GM19455 (cell line): ENCODE measurements around the gene PTPN5.

Experiments used
- ATAC-seq: cut with Tn5 transposase; IDR thresholded peaks from one replicate; pipeline ENCODE4 v1.9.1; 2021; ENCODE audit not compliant: unreplicated experiment

The PTPN5 gene

DNA sequence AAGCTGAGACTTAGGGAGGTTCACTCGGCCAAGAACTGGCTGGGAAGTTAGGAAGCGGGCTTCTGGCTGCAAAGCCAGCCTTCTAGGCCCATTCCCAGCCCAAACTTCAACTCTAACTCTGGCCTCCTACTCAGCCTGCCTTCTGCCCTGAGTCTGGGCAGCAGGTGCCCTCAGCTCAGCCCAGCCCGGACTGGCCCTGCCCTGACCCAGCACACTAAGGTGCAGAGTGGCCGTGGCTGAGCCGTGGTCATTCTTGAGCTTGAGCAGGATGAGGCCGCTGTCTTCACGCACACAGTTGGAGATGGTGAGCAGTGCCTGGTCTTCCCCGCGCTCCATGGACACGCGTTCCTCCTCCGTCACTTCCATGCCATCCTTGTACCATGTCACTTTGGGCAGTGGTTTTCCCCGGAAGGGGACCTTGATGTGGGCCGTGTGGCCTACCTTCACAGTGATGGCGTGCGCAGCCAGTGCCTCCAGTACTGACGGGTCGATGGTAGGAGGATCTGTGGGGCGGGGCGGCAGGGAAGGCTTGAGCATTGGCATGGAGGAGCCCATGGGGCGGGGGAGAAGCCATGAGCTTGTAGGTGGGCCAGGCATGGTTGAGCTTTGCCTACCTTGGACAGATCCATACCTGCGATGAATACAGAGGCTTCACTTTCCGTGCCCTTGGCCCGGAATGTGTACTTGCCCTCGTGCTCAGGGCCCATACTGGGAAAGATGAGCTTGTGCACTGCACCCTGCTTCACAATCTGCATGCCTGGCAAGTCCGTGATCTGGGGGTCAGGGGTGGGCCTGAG, 77.8 kb downstream of the PTPN5 start:
- ATAC-seq: no peak

DNA sequence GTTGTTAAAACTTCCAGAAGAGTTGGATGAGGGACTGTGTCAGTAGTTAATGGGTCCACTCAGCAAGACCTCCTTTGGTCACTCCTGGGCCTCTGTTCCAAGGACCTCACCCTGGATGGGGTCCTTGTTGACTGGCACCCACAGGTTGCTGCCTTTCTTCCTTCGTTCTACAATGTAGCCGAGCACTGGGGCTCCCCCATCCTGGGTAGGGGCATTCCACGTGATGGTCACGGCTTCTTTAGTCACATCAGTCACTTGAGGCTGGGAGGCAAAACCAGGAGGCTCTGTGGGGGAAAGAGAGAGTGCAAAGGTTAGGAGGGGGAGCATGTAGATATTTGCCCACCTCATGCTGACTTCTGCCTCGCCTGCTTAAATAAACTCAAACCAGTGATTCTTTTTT, 81.1 kb downstream of the PTPN5 start:
- no peak for ATAC-seq

- ATAC-seq: no peak
Observed at GRCh38 chr11:18709414-18709813, 82.2 kb downstream of the PTPN5 start.

GRCh38 chr11:18707811-18708340, 83.7 kb downstream of the PTPN5 start:
- ATAC-seq: no peak

GRCh38 chr11:18706330-18707243, 85.0 kb downstream of the PTPN5 start:
- ATAC-seq: no peak

DNA sequence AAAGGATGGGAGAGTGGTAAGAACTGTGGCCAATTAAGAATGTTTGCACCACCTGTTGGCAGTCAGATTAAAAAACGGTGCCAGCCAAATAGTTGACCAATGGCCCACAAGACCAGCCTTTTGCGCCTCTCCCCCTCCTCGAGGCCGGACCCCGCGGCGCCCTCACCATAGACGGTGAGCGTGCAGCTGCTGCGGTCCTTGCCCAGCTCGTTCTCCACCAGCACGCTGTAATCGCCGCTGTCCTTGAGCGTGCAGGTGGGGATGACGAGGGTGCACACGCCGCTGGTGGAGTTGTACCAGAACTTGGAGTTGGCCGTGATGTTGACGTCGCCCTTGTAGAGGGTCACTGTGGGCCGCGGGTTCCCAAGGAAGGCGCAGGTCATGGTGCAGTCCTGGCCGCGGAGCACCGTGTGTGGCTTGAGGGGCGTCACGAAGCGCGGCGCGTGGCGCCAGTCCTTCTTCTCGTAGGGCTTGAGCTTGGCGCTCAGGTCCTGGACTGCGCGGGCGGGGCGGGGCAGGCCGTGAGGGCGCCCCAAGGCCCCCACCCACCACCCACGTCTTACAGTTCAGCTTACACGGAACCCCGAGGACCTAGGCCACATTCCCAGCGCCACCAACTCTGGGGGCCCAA, 85.8 kb downstream of the PTPN5 start:
- ATAC-seq: no peak

GRCh38 chr11:18704698-18705097, 86.9 kb downstream of the PTPN5 start:
- ATAC-seq: no peak

DNA sequence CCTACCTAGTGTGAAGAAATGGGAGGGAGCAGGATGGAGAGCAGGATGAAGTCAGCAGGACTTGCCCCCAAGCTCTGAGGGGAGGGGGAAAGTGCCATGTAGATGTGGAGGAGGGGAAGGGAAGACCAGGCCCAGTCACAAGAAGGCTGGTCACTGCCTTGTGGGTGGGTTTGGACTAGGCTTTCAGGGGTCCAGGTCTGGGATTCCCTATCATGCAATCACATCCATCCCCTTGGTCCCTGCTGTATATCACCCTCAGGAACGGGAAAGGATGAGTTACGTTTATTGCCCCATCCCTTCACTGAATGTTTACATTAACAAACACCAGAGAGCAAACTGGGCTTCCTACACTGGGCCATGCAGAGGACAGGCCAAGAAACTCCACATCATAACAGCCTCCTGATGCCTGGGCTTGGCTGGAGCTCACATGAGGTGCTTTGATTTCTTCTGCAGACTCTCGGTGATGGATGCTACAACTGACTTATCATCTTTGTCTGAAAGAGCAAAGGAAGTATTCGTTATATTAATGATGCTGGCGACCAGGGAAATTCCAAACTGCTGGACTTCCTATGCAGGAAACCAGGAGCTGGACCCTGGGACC, 87.5 kb downstream of the PTPN5 start:
- no peak for ATAC-seq

DNA sequence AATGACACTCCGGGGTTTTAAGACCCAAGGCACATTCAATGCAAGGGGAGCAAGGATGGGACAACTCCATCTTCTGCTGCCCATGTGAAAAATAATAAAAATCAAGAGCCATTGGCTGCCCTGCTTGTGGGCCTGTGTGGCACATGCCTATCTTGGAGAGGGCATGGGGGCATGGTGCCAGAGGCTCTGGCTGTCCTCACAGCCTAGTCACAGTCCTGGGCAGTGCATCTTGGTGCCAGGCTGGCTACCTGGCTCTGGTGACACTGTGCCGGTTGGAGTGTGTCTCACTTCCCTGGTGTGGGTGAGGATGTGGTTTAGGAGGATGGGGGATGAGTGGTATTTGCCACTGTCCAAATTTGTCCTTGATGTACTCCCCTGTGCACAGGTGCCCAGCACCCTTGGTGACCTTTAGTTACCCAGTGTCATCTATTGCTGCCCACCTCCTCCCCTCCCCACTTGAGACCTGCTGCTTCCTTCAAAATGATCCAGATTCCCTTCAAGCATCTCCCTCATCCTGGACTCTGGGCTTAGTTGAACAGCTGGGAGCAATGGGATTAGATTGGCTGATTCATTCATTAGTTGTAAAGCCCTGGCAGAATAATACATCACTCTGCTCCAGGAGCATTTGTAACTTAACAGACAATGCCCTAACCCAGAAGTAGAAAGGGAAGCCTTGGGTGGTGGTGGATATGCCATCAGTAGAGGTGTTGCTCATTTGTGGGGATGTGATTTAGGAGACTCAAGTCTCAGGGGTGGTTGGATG, 88.4 kb downstream of the PTPN5 start:
- ATAC-seq: no peak

- ATAC-seq: no peak
Observed at GRCh38 chr11:18701614-18702216, 89.9 kb downstream of the PTPN5 start.

- no peak for ATAC-seq
Observed at GRCh38 chr11:18700872-18701271, 90.7 kb downstream of the PTPN5 start.

- ATAC-seq: no peak
Observed at GRCh38 chr11:18700375-18700774, 91.2 kb downstream of the PTPN5 start.

- ATAC-seq: no peak
Observed at GRCh38 chr11:18699848-18700261, 91.7 kb downstream of the PTPN5 start.

GRCh38 chr11:18699269-18699596, 92.4 kb downstream of the PTPN5 start:
- ATAC-seq: no peak

DNA sequence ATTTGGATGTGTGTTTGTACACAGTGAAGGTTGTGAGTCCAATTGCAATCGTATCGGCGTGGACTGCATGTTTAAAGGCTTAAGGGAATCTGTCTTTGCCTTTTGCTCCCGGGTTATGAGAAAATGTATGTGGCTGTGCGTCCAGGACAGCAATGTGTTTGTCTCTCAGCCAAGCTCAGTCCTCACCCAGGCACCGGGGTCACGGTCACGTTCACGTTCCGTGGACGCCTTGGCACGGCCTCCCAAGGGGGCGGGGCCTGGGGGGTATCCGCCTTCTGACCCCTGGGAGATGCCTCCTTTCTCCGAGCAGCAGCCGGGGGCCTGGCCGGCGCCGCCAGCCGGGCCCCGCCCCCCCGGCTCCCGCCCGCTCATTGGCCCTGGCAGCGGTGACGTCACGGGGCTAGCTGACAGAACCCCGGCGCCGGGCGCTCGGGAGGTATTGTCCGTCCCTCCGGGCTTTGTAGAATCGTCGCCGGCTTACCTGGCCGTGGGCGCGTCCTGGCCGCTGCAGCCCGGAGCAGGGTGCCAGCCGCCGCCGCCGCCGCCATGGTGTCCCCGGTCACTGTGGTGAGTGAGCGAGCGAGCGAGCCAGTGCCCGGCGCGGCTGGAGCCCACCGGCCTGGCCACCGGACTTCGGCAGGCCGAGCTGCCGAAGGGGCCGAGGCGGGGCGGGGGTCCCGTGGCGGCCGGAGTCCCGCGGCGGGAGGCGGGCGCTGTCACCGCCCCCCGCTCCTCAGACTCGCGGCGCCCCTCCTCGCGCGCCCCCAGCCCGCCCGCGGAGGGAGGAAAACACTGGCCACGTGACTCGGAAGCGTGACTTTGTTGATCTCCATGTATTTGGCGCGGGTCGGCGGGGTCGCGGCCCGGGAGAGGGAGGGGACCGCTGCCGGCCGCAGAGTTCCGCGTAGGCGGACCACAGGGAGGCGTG, 93.0 kb downstream of the PTPN5 start, which contains the start of gene TMEM86A:
TMEM86A (plus strand) TSS at position 439 of the 928 bp plus-strand sequence; CDS start at position 547, 108 bp downstream.
- ATAC-seq: peak; percentile 94

DNA sequence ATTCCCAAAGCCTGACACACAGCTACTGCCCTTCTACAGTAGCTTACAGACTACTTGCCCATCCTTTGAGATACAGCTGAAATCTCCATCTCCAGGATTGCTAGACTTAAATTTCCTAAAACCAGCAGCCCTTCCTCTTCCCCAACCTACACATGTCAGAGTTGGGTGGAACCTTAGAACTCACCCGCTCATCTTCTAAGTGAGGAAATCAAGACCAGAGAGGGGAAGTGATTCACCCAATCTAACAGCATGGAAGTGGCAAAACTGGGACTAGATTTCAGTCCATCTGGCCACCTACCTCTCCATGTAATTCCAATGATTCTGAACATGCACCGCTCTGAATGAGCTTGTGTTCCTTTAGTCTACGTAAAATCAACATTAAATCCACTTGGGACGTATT, 94.0 kb downstream of the PTPN5 start:
- no peak for ATAC-seq

GRCh38 chr11:18696638-18697225, 94.9 kb downstream of the PTPN5 start:
- no peak for ATAC-seq
